ENCODE results near the gene JAKMIP1. TPM values are rescaled to one million over a fixed set of nuclear protein-coding genes. Genes with fewer than 3 reads are reported as not detected.

The JAKMIP1 gene
- total and polyA plus RNA-seq, 2 experiments from 2014 or later = not detected

DNA sequence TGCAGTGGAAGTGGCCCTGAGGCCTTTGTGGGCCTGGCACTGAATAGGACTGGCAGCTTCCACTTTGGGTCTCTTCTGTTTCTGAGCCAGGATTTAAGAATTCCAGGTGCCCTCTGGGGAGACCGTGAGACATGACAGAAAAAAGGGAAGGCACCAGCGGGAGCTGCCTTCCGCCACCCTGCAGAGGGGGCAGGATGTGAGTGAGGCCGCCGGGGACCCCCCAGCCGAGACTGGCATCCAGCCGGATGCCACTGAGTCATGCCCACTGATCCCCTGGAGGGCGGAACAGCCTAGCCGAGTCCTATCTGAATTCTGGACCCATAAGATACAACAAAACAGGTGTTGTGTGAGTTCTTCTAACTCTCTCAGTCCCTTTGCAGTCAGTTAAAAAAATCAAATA, 223.4 kb downstream of the JAKMIP1 start:
- Histone ChIP-seq H3K4me3 (no peak overlapping the region), H3K4me2 (ENCODE audit: unreplicated experiment) (no peak overlapping the region), H3K79me2 (ENCODE audit: insufficient read depth) (no peaks in the 10 kb centered on the region), H3K36me3 (ENCODE audit: low read depth) (no peaks in the 10 kb centered on the region), H3F3A (ENCODE audit: insufficient read depth) (no peaks in the 10 kb centered on the region), H3K27me3 (replicated peaks; ENCODE audit: insufficient read depth) (peaks cover 14% of the 10 kb centered on the region; the same call in 1 of the 2 replicates), H3K27ac (no peak overlapping the region), H4K20me1 (ENCODE audit: insufficient read depth) (no peaks in the 10 kb centered on the region), H3K4me1 (ENCODE audit: insufficient read depth) (no peaks in the 10 kb centered on the region), H3K9ac (no peak overlapping the region), H3K9me3 (ENCODE audit: low read depth) (no peaks in the 10 kb centered on the region), H3K9me2 (ENCODE audit: insufficient read depth) (no peaks in the 10 kb centered on the region), H2AFZ (no peak overlapping the region)
- in situ Hi-C loops (cut with MboI) = no loop called here
- no peak for DNase-seq
- WGBS, 2 experiments (ENCODE audit: low coverage in 1 of 2, low lambda C conversion rate in 2 of 2, missing lambda C conversion rate in 2 of 2) = 53 to 54% methylated on average over 9 of the region's 9 CpGs
- TF ChIP-seq EZH2 (IDR thresholded peaks at IDR 0.05; ENCODE audit: insufficient read depth, poor library complexity, severe bottlenecking) (no peak), EZH2phosphoT487 (IDR thresholded peaks at IDR 0.05; ENCODE audit: insufficient read depth, low read depth) (no peak)

DNA sequence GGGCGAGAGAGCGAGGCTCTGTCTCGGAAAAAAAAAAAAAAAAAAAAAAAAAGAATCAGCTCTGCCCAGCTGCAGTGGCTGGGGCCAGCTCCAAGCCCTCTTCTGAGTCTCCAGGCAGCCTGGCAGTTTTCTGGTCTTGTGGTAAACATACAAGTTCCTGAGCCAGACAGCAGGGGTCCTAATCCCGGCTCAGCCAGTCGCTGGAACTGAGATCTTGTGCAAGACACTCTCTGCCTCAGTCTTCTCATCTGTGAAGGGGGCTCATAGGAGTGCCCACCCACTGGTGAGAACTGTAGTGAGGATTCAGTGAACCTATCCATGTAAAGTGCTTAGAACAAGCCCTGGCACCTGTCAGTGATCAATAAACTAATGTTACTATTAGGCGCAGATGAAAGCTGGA, 223.9 kb downstream of the JAKMIP1 start:
- Histone ChIP-seq H3K9me2 (ENCODE audit: insufficient read depth) (no peaks in the 10 kb centered on the region), H3K4me3 (no peak overlapping the region), H2AFZ (no peak overlapping the region), H4K20me1 (ENCODE audit: insufficient read depth) (no peaks in the 10 kb centered on the region), H3K27me3 (replicated peaks; ENCODE audit: insufficient read depth) (peaks cover 14% of the 10 kb centered on the region; the same call in 1 of the 2 replicates), H3K9me3 (ENCODE audit: low read depth) (no peaks in the 10 kb centered on the region), H3K27ac (no peak overlapping the region), H3K79me2 (ENCODE audit: insufficient read depth) (no peaks in the 10 kb centered on the region), H3K4me1 (ENCODE audit: insufficient read depth) (no peaks in the 10 kb centered on the region), H3K4me2 (ENCODE audit: unreplicated experiment) (no peak overlapping the region), H3K9ac (no peak overlapping the region), H3F3A (ENCODE audit: insufficient read depth) (no peaks in the 10 kb centered on the region), H3K36me3 (ENCODE audit: low read depth) (no peaks in the 10 kb centered on the region)
- TF ChIP-seq EZH2phosphoT487 (IDR thresholded peaks at IDR 0.05; ENCODE audit: insufficient read depth, low read depth) (no peak), EZH2 (IDR thresholded peaks at IDR 0.05; ENCODE audit: insufficient read depth, poor library complexity, severe bottlenecking) (no peak)
- WGBS, 2 experiments (ENCODE audit: low coverage in 1 of 2, low lambda C conversion rate in 2 of 2, missing lambda C conversion rate in 2 of 2) = 45 to 48% methylated on average over 6 of the region's 6 CpGs
- in situ Hi-C loops (cut with MboI) = no loop called here
- DNase-seq = no peak

Other genes starting within 250 kb of the JAKMIP1 start
- gene C4orf50, start 182.1 kb downstream of the JAKMIP1 start, total RNA-seq (2014; rRNA removed; shearing (Covaris generic)) = not detected in 2 replicates
- not detected in 2 replicates for gene C4orf50, start 182.1 kb downstream of the JAKMIP1 start, polyA plus RNA-seq (2016; fragmentation: Nextera tagmentation; extraction: Ambion mirVana)
- 21.5 and 24.2 TPM in 2 replicates for gene WFS1, start 69.3 kb upstream of the JAKMIP1 start, total RNA-seq (2014; rRNA removed; shearing (Covaris generic))
- 24.4 and 25.0 TPM in 2 replicates for gene WFS1, start 69.3 kb upstream of the JAKMIP1 start, polyA plus RNA-seq (2016; fragmentation: Nextera tagmentation; extraction: Ambion mirVana)

Measured in GM23248 (cell line).